Uterus (tissue), 2 donors: ENCODE measurements around the gene FASTK.

ENCODE experiments used
- POLR2A ChIP-seq, 2 donors: fragments of 450-650 bp; IDR thresholded peaks; one replicate each; pipeline ENCODE4 v1.6.1; 2016; ENCODE audit warnings: antibody characterized with exemption in 2 of 2, mild to moderate bottlenecking in 1 of 2, moderate library complexity in 1 of 2
- TF ChIP-seq, protein P1 (sequence below), 4 experiments: fragments of 200-600 bp in 2 of 4; fragments of 450-650 bp in 2 of 4; sonication (generic) in 2 of 4; IDR thresholded peaks; one replicate each; pipeline ENCODE4 v1.5.1; 2016 to 2019; ENCODE audit warnings: antibody characterized with exemption in 4 of 4, mild to moderate bottlenecking in 2 of 4, moderate library complexity in 1 of 4

GRCh38 chr7:151088856-151089699 lies 8.5 kb upstream of the FASTK start:
- TF ChIP-seq, protein P1, sequence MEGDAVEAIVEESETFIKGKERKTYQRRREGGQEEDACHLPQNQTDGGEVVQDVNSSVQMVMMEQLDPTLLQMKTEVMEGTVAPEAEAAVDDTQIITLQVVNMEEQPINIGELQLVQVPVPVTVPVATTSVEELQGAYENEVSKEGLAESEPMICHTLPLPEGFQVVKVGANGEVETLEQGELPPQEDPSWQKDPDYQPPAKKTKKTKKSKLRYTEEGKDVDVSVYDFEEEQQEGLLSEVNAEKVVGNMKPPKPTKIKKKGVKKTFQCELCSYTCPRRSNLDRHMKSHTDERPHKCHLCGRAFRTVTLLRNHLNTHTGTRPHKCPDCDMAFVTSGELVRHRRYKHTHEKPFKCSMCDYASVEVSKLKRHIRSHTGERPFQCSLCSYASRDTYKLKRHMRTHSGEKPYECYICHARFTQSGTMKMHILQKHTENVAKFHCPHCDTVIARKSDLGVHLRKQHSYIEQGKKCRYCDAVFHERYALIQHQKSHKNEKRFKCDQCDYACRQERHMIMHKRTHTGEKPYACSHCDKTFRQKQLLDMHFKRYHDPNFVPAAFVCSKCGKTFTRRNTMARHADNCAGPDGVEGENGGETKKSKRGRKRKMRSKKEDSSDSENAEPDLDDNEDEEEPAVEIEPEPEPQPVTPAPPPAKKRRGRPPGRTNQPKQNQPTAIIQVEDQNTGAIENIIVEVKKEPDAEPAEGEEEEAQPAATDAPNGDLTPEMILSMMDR (IDR thresholded peaks at IDR 0.05) = no peak
- peak in 1 of 2 donors; percentile 35 for TF ChIP-seq POLR2A (IDR thresholded peaks at IDR 0.05)
